HFF-Myc (cell line): Measurements from ENCODE around the gene ELMO1.

Experiments
- DNase-seq: peaks from one replicate; pipeline ENCODE4 v3.0.0-alpha.2; 2011; ENCODE audit warnings: low read depth; ENCODE audit errors: extremely low read depth
- H3K4me3 ChIP-seq: replicated peaks from 2 replicates; pipeline ENCODE4 v1.5.1; 2011; ENCODE audit warnings: low read depth, mild to moderate bottlenecking, control low read depth, low read length
- TF ChIP-seq, protein P1 (sequence below): IDR thresholded peaks from 2 replicates; pipeline ENCODE4 v1.5.1; 2012; ENCODE audit warnings: mild to moderate bottlenecking, low read depth, low read length, control low read depth; ENCODE audit errors: missing control alignments

ELMO1 gene

DNA sequence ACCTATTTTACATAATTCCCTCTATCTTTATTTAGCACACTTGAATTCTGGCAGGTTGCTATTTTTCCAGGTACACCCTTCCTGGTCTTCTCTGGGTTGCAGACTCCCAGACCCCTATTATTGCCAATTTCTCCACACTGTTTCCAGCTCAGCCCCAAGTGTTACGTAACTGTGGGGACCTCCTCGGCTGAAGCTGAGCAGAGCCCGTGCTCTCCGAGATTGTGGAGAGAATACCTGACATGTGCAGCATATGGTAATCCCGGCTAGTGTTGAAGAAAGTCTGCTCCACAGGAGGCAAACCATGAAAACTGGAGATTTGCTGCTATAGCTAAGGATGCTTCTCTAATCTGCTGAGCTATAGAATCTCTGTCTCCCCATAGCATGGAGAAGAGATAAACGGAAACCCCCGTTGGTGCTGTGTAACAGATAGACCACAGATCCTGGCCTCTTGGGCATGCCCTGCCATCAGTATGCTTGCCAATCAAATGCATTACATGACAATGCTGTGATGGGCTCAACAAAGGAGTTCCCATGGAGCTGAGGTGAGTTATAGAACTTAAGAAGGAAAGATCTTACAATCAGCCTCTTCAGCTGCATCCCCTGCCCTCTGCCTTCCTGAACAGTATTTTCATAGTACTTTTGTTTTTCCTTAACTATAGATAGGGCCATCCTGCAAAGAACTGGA lies 579.8 kb downstream of the ELMO1 start:
- H3K4me3 ChIP-seq, result no peak overlapping the region
- TF ChIP-seq, protein P1, sequence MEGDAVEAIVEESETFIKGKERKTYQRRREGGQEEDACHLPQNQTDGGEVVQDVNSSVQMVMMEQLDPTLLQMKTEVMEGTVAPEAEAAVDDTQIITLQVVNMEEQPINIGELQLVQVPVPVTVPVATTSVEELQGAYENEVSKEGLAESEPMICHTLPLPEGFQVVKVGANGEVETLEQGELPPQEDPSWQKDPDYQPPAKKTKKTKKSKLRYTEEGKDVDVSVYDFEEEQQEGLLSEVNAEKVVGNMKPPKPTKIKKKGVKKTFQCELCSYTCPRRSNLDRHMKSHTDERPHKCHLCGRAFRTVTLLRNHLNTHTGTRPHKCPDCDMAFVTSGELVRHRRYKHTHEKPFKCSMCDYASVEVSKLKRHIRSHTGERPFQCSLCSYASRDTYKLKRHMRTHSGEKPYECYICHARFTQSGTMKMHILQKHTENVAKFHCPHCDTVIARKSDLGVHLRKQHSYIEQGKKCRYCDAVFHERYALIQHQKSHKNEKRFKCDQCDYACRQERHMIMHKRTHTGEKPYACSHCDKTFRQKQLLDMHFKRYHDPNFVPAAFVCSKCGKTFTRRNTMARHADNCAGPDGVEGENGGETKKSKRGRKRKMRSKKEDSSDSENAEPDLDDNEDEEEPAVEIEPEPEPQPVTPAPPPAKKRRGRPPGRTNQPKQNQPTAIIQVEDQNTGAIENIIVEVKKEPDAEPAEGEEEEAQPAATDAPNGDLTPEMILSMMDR, result no peak
- no peak for DNase-seq

DNA sequence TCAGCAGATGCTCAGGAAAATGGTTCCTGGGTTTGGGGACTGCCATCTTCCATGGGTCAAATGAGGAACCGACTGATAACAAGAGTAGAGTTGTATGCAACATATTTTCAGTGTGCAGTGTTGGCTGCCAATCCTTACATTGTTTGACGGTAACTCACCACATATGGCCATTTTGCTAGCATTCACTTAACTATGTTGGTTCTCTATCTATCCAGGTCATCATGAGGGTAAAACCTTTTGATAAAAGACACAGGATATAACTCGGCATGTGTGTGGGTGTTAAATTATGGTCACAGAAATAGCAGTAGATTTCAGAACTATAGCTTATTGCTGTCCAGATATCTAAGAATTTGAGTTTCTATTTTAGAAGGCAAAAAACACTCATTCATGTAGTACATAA lies 583.6 kb downstream of the ELMO1 start:
- TF ChIP-seq, protein P1, result no peak
- no peak for DNase-seq

DNA sequence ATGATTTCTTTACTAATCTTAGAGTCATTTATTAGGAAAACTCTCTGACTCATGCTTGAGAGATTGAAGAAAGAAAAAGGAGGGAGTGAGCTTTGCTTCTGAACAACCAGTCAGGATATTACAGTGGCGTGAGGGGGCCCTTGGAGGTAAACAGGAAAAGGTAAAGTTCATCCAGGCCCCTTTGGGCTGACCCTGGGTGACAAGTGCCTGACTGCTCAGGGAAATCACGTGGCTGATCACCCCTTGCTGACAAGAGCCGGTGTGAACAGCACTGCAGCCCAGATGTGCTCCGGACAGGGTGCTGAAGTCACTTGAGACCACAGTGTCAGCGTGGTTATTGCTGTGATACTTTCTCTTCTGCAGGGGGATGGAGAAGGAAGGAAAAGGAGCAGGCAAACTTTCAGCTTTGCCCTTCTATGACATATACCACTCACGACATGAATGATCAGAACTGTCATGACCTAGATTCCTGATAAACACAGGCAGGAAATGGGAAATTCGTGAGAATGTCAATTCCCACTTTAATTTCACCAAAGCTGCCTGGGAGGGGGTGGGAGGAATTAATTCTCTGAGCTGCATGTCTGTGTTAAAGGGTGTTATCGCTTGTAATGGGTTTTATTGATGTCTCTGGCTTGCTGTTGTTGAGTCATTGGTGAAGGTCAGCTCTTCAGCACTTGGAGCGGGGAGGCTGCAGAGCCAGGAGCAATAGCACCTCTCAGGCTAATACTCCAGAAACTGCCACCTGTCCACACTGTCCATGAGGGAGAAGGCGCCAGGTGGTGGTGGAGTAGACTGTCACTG lies 584.6 kb downstream of the ELMO1 start:
- TF ChIP-seq, protein P1, result no peak
- H3K4me3 ChIP-seq, result no peak overlapping the region
- no peak for DNase-seq

More for the DNA sequence above, 583.6 kb downstream of the ELMO1 start:
- no peak overlapping the region for H3K4me3 ChIP-seq

DNA sequence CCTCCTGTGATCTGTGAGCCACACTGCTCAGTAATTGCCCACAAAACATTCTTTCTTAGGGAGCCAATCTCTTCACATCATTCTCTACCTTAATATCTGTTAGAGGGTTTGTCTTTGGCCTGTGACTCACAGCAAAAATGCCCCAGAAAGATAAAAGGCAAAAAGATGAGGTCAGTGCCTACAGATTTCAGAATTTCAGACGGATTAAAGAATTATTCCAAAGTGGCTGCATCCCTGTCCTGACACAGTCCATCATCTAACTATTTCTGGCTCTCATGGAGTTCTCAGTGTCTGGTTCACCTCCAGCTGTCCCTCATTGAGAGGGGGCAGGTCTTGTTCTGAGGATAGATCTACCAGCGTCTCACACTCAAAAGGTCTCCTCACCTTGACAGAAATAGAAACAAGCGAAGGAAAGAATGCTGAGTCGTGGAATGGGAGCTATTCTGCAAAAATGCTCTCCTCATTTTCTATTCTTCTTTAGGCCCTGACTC lies 585.8 kb downstream of the ELMO1 start:
- DNase-seq, result no peak
- H3K4me3 ChIP-seq, result no peak overlapping the region
- TF ChIP-seq, protein P1, result no peak

DNA sequence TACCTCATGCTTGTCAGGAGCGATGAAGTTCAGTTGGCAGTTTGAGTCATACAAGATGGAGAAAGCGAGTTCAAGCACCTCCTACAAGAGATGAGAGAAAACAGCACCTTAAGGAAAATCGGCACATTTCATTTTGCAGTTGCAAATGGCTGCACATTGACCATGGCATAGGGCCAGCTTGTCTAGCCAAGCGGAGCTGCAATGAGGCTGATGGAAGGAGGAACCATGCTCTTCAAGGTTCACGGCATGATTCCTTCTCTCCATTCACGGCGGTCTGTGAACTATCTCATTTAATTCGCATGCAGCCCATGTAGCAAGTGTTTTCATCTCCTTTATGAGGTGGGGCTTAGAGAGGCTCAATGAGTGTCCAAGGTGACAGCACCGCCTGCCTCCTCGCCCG lies 587.0 kb downstream of the ELMO1 start:
- no peak overlapping the region for H3K4me3 ChIP-seq
- DNase-seq, result no peak
- TF ChIP-seq, protein P1, result no peak

DNA sequence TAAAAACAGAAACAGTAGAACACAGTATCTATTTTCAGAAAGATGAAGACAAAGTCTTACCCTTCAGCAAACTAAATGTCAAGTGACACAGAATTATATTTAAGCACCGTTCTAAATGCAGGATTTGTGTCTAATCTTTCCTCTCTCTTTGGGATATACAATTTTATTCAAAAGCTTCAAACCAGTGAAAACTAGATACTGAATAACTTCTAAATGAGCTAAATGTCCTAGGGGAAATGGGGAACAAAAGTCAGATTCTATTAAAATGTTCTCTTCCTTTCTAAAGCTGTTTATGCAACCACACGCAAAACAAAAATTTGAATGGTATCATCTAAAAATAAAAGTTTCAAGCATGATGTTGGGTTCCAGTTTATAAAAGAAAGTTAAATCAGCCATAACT lies 588.0 kb downstream of the ELMO1 start:
- no peak overlapping the region for H3K4me3 ChIP-seq
- no peak for DNase-seq
- TF ChIP-seq, protein P1, result no peak
